Peyer's patch (tissue), 4 donors: ENCODE results near the gene ZBTB20. TPM values are rescaled to one million over a fixed set of nuclear protein-coding genes. Genes with fewer than 3 reads are reported as not detected.

Experiments
- DNase-seq, 3 donors: peaks; one replicate each; pipeline ENCODE4 v3.0.0-alpha.2; 2017 to 2019
- H3K27ac ChIP-seq, 4 donors: fragments of 200-600 bp; sonication (generic); one replicate each; pipeline ENCODE4 v1.5.1; 2016 to 2019
- H3K27me3 ChIP-seq, 2 donors: fragments of 200-600 bp; sonication (generic); one replicate each; pipeline ENCODE4 v1.5.1; 2019
- H3K36me3 ChIP-seq, 3 donors: fragments of 200-600 bp; sonication (generic); one replicate each; pipeline ENCODE4 v1.5.1; 2016 to 2019
- H3K4me1 ChIP-seq, 4 donors: fragments of 200-600 bp; sonication (generic); one replicate each; pipeline ENCODE4 v1.5.1; 2016 to 2019
- H3K4me3 ChIP-seq, 4 donors: fragments of 200-600 bp; sonication (generic); 1 replicate in 3 of 4; 2 replicates in 1 of 4; pipeline ENCODE4 v1.5.1; 2016 to 2019; ENCODE audit warnings: mild to moderate bottlenecking in 1 of 4
- H3K9me3 ChIP-seq, 4 donors: fragments of 200-600 bp; sonication (generic); one replicate each; pipeline ENCODE4 v1.5.1; 2016 to 2019; ENCODE audit warnings: mild to moderate bottlenecking in 1 of 4
- POLR2A ChIP-seq, 2 donors: fragments of 450-650 bp; IDR thresholded peaks; one replicate each; pipeline ENCODE4 v1.5.1; 2017; ENCODE audit warnings: antibody characterized with exemption in 2 of 2, mild to moderate bottlenecking in 2 of 2, moderate library complexity in 2 of 2
- total RNA-seq, 4 donors: library from RNA; depleted of rRNA; stranded (reverse); fragments of >200 nt; gene quantifications; one replicate each; pipeline ENCODE4 v1.1.0, GENCODE V29; 2016
- TF ChIP-seq, protein P1 (sequence below), 6 experiments: fragments of 450-650 bp in 4 of 6; fragments of 200-600 bp in 2 of 6; sonication (generic) in 1 of 6; IDR thresholded peaks; one replicate each; pipeline ENCODE4 v1.5.1; 2017 to 2019; ENCODE audit warnings: antibody characterized with exemption in 6 of 6, mild to moderate bottlenecking in 3 of 6, moderate library complexity in 1 of 6

Gene ZBTB20
- total RNA-seq, 4 donors from 2014 or later = 19.6 to 135 (median 57.2) TPM

DNA sequence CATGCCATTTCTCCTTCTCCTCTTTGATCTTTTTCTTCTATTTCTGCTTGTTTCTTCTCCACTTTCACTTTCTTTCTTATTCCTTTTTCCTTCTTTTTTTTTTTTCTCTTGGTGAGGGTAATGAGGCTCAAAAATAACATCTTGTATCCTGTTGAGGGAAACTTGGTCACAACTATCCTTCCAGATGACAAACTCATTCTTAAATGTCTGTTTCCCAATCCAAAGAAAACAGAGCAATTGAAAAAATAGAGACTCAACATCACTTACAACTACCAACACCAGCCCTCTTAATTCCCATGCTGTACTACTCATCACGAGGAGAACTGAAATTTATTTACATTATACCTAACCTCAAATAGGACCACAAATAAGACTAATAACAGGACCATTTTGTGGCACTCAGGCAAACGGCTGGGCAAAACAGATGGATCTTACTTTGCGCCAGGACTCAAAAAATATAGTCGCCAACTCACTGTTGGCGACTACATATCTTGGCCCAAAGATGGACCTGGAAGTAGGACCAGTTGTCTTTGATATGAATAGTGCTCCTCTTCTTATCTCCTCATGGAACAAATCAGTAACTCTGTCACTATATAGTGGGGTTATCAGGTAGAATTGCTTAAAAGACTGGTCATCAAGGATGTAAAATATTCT, 343.9 kb downstream of the ZBTB20 start:
- no peak for TF ChIP-seq POLR2A (IDR thresholded peaks at IDR 0.05)
- TF ChIP-seq, protein P1, sequence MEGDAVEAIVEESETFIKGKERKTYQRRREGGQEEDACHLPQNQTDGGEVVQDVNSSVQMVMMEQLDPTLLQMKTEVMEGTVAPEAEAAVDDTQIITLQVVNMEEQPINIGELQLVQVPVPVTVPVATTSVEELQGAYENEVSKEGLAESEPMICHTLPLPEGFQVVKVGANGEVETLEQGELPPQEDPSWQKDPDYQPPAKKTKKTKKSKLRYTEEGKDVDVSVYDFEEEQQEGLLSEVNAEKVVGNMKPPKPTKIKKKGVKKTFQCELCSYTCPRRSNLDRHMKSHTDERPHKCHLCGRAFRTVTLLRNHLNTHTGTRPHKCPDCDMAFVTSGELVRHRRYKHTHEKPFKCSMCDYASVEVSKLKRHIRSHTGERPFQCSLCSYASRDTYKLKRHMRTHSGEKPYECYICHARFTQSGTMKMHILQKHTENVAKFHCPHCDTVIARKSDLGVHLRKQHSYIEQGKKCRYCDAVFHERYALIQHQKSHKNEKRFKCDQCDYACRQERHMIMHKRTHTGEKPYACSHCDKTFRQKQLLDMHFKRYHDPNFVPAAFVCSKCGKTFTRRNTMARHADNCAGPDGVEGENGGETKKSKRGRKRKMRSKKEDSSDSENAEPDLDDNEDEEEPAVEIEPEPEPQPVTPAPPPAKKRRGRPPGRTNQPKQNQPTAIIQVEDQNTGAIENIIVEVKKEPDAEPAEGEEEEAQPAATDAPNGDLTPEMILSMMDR (IDR thresholded peaks at IDR 0.05) = no peak
- Histone ChIP-seq H3K27me3 (no peaks in the 10 kb centered on the region), H3K36me3 (no peaks in the 10 kb centered on the region), H3K27ac (no peak overlapping the region), H3K4me1 (no peaks in the 10 kb centered on the region), H3K9me3 (no peaks in the 10 kb centered on the region), H3K4me3 (no peak overlapping the region)
- no peak for DNase-seq

DNA sequence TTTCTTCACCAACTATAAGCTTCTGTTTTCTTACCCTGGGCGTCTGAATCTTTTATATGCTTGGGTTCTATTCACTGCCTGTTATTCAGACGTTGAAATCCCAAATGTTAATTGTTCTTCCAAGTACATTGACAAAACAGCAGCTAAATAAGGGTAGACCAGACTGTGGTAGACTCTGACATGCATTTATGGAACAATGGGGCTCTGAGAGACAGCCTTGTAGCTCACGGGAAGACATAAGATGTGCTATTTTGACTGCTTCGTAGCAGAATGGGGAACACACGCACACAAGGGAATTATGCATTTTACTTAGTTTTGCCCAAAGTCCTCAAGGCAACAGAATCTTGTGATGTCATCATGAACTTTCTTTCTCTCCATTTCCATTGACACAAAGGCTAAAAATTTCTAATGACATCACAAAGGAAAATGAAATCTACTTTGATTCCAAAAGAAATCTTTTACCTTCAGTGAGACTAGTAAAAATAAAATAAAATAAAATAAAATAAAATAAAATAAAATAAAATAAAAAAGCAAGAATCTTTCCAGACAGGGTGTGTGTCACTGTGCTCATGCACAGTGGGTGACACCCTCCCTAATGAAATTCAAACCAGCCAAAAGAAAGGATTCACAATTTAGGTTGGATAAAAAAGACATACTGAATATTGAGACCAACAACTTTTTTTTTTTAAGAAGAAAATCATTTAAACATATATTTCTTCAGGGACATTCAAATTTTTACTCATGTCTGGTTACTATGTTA, 346.6 kb downstream of the ZBTB20 start:
- no peaks in the 10 kb centered on the region for H3K27me3 ChIP-seq
- H3K27ac ChIP-seq = no peak overlapping the region
- DNase-seq = no peak
- no peaks in the 10 kb centered on the region for H3K36me3 ChIP-seq
- no peaks in the 10 kb centered on the region for H3K4me1 ChIP-seq
- H3K4me3 ChIP-seq = no peak overlapping the region
- no peaks in the 10 kb centered on the region for H3K9me3 ChIP-seq
- TF ChIP-seq, protein P1 (IDR thresholded peaks at IDR 0.05) = no peak
- TF ChIP-seq POLR2A (IDR thresholded peaks at IDR 0.05) = no peak

DNA sequence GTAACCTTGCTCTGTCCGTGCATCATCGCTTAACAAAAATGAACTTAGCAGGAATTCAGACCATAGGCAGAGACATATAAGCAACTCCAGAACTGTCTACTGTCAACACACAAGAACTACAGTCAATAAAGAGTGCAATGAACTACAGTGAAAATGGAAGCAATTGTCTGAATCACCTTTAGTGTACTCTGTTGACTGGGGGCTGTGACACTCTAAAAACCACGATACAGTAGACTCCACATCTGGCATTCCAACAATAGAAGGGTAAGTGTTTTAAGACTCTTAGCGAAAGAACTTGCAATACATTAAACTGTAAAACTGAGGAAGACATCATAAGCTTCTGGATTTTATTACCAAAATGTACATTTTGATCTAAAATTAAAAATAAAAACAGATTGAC, 347.3 kb downstream of the ZBTB20 start:
- no peak for DNase-seq
- no peak overlapping the region for H3K27ac ChIP-seq
- no peaks in the 10 kb centered on the region for H3K27me3 ChIP-seq
- H3K4me1 ChIP-seq = no peaks in the 10 kb centered on the region
- H3K9me3 ChIP-seq = no peaks in the 10 kb centered on the region
- no peak for TF ChIP-seq POLR2A (IDR thresholded peaks at IDR 0.05)
- H3K4me3 ChIP-seq = no peak overlapping the region
- no peaks in the 10 kb centered on the region for H3K36me3 ChIP-seq

DNA sequence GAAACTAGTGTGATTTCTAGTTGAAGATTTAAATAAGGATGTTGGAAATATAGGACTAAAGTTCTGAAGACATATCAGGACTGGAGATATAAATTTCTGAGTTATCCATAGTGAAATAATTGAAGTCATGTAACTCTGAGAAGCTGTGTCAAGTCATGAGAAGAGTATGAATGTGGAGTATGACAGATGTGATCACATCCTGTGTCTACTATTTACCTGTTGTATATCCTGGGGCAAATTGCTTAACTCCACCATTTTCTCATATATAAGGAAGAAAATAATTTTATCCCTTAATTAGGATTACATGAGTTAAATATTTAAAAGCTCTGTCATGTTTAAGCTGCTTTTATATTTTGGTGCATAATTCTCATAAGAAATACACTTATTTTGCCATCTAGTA, 350.3 kb downstream of the ZBTB20 start:
- no peak for TF ChIP-seq POLR2A (IDR thresholded peaks at IDR 0.05)
- TF ChIP-seq, protein P1 (IDR thresholded peaks at IDR 0.05) = no peak
- no peak for DNase-seq
- Histone ChIP-seq H3K36me3 (no peaks in the 10 kb centered on the region), H3K27me3 (no peaks in the 10 kb centered on the region), H3K4me1 (no peaks in the 10 kb centered on the region), H3K4me3 (no peak overlapping the region), H3K9me3 (no peaks in the 10 kb centered on the region), H3K27ac (no peak overlapping the region)

DNA sequence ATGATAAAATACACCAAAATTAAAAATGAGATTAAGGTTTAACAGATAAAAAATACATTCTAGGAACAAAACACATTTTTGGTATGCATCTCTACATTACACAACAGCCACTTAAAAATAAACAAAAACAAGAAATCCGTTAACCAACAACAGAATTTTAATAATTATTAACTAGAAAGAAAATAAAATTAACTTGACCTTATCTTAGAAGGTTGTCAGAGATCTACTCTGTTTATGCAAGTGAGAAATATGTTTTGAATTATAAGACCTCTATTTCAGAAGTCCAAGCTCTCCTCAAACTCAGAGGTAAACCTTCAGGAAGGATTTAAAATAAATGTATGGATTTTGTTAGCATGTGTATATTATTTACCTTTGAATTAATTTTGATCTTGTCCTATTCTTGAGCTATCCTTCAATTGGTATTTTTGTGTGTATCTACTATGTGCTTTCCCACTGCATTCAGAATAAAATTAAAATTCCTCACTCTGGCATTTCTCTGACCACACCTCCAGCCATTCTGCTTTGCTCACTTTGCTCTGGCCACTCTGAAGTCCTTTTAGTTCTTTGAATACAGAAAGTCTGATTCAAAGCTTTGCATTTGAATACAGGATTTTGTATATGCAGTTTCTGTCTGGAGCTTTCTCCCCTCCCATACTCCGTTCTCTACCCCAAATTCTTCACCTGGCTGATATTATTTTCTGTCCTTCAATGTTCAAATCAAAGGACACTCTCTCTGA, 352.0 kb downstream of the ZBTB20 start:
- TF ChIP-seq POLR2A (IDR thresholded peaks at IDR 0.05) = no peak
- TF ChIP-seq, protein P1 (IDR thresholded peaks at IDR 0.05) = no peak
- Histone ChIP-seq H3K27me3 (no peaks in the 10 kb centered on the region), H3K4me1 (no peaks in the 10 kb centered on the region), H3K36me3 (no peaks in the 10 kb centered on the region), H3K27ac (no peak overlapping the region), H3K9me3 (no peaks in the 10 kb centered on the region), H3K4me3 (no peak overlapping the region)
- DNase-seq = no peak
